Mesodermal cell (in vitro differentiated cells): ENCODE data around the gene ERCC4.
"Not testable (repeated sequence)": the region's sequence is repeated elsewhere in the genome, so short reads cannot be mapped to it uniquely, and the experiment has no call there.

ENCODE experiments used
- H3K27ac ChIP-seq: 2 replicates; pipeline ENCODE4 v1.7.0; 2013; ENCODE audit warnings: mild to moderate bottlenecking, low read depth, low read length, moderate library complexity; ENCODE audit not compliant: severe bottlenecking
- H3K36me3 ChIP-seq: 2 replicates; pipeline ENCODE4 v1.7.1; 2013; ENCODE audit warnings: mild to moderate bottlenecking, low read length, moderate library complexity; ENCODE audit not compliant: control insufficient read depth, insufficient read depth
- H3K4me1 ChIP-seq: one replicate; pipeline ENCODE4 v1.7.1; 2013; ENCODE audit warnings: mild to moderate bottlenecking, low read length; ENCODE audit not compliant: insufficient read depth, control insufficient read depth, poor library complexity, severe bottlenecking
- H3K4me3 ChIP-seq: 2 replicates; pipeline ENCODE4 v1.7.0; 2013; ENCODE audit warnings: low read length, control low read depth, mild to moderate bottlenecking; ENCODE audit not compliant: insufficient read depth, poor library complexity, severe bottlenecking; ENCODE audit errors: extremely low read depth
- H3K9me3 ChIP-seq: 2 replicates; pipeline ENCODE4 v1.7.1; 2013; ENCODE audit warnings: mild to moderate bottlenecking, low read length, moderate library complexity; ENCODE audit not compliant: control insufficient read depth
- WGBS, 2 experiments: methylation state at CpG; one replicate each; pipeline ENCODE4 v1.1.5; 2013; ENCODE audit warnings: missing lambda C conversion rate in 2 of 2; ENCODE audit not compliant: insufficient coverage in 2 of 2; 5-methylcytosine and 5-hydroxymethylcytosine counted together

The ERCC4 gene

DNA sequence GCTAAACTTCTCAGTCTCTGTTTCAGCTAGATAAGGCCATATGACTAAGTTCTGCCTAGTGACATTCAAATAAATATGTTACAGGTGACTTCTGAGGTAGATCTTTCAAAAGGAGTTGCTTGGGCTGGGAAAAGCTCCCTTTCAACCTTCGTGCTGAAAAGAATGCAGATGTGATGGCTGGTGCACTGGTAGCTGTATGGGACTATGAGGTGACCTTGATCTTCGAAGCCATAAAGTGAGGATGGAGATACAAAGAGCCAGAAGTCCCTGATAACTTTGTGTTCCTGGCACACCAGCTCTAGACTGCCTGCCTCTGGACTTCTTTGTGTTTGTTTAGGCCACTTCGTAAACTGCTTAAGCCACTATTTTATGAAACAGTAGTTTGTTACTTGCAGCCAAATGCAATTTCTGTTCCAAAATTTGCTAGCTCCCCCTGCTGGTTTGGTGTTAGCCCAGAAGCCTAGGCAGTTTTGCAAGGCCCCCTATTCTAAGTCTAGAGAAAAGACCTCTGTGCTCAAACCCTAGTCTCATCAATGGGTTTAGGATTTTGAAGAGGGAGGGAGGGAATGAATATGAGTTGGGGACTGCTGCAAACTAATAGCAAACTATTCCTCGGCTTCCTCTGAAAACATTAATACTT lies 23.3 kb upstream of the ERCC4 start:
- 68 to 73% methylated on average over 2 of the region's 4 CpGs for WGBS, 2 experiments
- Histone ChIP-seq H3K4me3 (no peak overlapping the region), H3K4me1 (no peaks in the 10 kb centered on the region), H3K9me3 (no peaks in the 10 kb centered on the region), H3K27ac (no peak overlapping the region), H3K36me3 (no peaks in the 10 kb centered on the region)

DNA sequence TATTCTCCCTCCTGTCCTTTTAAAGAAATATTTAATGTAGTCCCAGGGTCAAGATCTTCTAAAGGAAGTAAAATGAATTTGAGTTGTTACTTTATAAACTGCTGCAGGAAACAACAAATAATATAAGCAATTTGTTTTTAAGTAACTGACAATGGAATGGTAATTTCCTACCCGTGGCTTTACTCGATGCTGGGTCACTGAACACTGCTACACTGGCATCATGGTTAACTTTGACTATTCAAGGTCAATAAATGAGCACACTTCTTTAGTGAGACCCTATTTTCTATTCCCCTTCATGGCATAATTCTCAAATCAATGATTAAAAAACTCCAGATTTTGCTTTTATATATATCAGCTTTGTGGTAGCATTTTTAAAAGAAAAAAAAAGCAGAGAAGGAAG lies 22.1 kb upstream of the ERCC4 start:
- no peak overlapping the region for H3K4me3 ChIP-seq
- WGBS, 2 experiments: 100% methylated on average over 1 to 2 of the region's 2 CpGs
- H3K36me3 ChIP-seq: no peaks in the 10 kb centered on the region

DNA sequence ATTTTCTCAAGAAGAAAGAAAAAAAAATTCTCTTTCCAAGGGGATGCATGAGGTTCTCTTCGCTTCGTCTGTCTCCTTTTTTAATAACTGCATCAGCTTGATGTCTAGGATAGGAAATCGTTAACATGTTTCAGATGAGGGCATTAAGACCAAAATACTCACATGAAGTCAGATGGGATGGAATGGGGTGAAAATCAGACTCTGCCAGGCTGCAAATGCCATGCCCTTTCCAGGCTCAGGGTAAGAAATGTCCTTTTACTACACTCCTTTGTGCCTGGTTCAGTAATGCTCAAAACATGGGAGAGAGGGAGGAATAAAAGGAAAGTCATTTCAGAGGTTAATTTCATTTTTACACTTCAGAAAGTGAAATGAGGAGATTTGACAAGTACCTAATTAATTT lies 21.7 kb upstream of the ERCC4 start:
- WGBS, 2 experiments: 100% methylated on average over 1 of the region's 3 CpGs; no CpG with 5 or more reads in 1 of the 2 experiments
- no peak overlapping the region for H3K4me3 ChIP-seq
- no peaks in the 10 kb centered on the region for H3K36me3 ChIP-seq
- no peak overlapping the region for H3K27ac ChIP-seq
- no peaks in the 10 kb centered on the region for H3K9me3 ChIP-seq
- H3K4me1 ChIP-seq: no peaks in the 10 kb centered on the region

More for the DNA sequence above, 22.1 kb upstream of the ERCC4 start:
- Histone ChIP-seq H3K27ac (no peak overlapping the region), H3K9me3 (no peaks in the 10 kb centered on the region), H3K4me1 (no peaks in the 10 kb centered on the region)

DNA sequence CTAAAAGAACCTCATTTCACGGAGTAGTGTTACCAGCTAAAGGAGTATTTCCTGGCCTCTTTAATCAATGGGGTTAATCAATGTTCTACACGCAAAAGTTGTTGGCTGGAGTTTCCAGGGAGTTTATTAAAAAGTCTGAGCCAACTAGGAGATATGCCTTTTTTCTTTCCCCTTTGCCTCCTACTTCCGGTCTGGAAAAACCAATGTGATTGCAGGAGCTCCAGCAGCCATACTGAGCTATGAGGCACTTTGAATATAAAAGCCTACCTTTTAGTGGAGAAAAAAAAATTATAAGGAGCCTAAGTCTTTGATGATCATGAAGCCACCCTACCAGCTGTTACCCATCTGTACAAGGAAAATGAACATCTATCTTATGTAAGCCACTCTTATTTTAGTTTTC lies 17.9 kb upstream of the ERCC4 start:
- H3K4me1 ChIP-seq: no peaks in the 10 kb centered on the region
- no peak overlapping the region for H3K27ac ChIP-seq
- 100% methylated on average over 1 of the region's 3 CpGs for WGBS, 2 experiments
- H3K9me3 ChIP-seq: no peaks in the 10 kb centered on the region
- no peak overlapping the region for H3K4me3 ChIP-seq
- no peaks in the 10 kb centered on the region for H3K36me3 ChIP-seq

DNA sequence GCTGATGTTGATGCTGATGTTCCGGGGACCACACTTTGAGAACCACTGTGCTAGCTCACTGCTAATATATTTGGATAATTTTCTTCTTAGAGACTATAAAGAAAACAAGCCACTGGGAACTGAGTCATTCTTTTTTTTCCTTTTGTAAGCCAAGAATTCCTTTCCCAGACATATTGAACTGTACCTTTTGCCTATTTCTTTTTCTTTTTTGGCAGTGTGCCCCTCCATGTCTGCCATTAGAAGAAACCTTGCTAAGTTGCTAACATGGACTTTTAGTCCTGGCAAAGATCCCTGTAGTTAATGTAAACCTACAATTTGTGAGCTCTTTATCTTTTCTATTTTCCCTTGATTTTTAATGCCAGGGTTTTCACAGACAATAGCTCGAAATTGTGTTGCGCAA lies 17.3 kb upstream of the ERCC4 start:
- Histone ChIP-seq H3K36me3 (no peaks in the 10 kb centered on the region), H3K27ac (no peak overlapping the region), H3K9me3 (no peaks in the 10 kb centered on the region), H3K4me1 (no peaks in the 10 kb centered on the region), H3K4me3 (no peak overlapping the region)
- WGBS, 2 experiments: no CpG with 5 or more reads among the region's 3 CpGs

DNA sequence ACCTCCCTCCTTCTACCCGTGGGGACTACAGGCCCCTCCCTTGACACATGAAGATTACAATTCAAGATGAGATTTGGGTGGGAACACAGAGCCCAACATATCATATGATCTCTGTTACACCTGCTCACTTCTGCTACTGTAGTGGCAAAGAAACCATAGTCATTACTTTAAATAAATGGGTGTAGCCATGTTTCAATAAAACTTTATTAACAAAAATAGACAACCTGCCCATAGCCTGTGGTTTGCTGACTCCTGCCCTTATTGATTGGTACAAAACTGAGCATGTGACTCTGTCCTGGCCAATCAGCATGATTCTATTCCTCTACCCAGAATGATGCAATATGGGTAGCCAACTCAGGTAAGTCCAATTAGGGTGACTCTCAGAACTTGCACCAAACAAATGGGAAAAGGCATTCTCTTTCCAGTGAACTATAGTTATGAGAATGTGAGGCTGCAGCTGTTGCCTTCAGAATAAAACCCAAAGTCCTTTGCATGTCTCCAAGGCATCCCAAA lies 15.7 kb upstream of the ERCC4 start:
- Histone ChIP-seq H3K4me1 (no peaks in the 10 kb centered on the region), H3K36me3 (no peaks in the 10 kb centered on the region), H3K4me3 (no peak overlapping the region), H3K9me3 (no peaks in the 10 kb centered on the region), H3K27ac (no peak overlapping the region)
- no CpG with 5 or more reads among the region's 1 CpG for WGBS, 2 experiments

DNA sequence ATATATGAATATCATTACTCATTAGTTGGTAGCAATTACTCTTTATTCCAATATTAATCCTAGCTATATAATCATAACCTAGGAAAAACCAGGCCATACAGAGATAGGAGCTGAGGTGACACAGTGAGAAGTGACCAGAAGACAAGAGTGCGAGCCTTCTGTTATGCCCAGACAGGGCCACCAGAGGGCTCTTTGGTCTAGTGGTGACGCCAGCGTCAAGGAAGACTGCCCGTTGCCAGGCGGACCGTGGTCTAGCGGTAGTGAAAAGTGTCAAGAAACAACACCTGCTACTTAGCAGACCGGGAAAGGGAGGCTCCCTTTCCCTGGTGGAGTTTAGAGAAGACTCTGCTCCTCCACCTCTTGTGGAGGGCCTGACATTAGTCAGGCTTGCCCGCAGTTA lies 15.1 kb upstream of the ERCC4 start:
- not testable (repeated sequence) for H3K9me3 ChIP-seq

DNA sequence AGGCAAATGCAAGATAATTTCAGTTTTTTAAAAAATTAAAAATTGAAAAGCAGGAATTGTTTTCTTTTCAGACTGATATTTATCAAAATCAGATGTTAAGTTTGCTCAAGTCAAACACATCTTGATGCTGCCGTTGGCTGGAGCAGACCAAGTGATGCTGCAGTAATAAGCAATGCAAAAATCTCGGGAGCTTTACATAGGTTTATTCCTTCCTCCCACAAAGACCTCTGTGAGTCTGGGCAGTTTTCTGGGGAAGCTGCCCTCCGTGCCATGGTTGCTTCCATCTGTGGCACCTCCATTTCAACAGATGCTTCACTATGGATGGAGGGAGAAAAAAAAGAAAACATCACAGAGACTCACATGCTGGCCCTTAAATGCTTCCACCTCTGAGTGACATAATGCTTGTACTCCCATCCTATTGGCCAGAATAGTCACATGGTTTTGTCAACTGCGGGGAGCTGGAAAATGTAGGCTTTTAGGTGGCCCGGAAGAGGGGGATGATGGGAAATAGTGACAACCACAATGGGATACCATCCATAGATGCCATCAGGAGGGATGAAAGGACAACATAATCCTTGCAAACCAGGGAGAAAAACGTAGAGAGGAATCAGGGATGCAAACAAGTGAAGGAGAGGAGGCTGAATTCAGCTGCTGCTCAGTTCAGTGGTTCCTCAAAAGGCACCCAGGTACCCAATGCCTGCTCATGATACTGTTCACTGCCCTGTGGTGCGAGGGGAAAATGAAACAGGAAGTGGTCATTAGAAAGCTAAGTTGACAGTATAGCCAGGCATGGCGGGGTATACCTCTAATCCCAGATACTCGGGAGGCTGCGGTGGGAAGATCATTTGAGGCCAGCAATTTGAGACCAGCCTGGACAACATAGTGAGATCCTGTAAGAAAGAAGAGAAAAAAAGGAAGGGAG lies 13.5 kb upstream of the ERCC4 start:
- Histone ChIP-seq H3K4me3 (no peak overlapping the region), H3K9me3 (no peaks in the 10 kb centered on the region), H3K36me3 (no peaks in the 10 kb centered on the region), H3K27ac (no peak overlapping the region), H3K4me1 (no peaks in the 10 kb centered on the region)
- 88 to 91% methylated on average over 4 to 6 of the region's 10 CpGs for WGBS, 2 experiments

More for the DNA sequence above, 15.1 kb upstream of the ERCC4 start:
- not testable (repeated sequence) for H3K4me3 ChIP-seq, H3K4me1 ChIP-seq, H3K36me3 ChIP-seq, H3K27ac ChIP-seq
- WGBS, 2 experiments: 29 to 49% methylated on average over 7 of the region's 9 CpGs

DNA sequence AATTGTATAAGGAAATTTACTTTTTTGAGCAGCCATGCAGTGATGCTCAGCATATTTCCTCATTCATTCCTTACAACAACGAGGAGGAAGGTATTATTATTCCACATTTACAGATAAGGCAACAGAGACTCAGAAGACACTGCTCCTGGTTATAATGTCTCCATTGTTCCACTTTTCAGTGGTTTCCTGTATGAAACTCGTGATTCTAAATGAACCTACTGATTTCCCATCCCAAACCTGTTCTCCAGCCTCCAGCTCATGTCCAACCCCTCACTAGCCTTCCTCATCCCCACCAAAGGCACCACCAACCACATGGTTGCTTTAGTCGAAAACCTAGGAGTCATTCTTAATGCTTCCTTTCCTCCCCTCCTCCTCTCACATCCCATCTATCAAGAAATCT lies 12.5 kb upstream of the ERCC4 start:
- Histone ChIP-seq H3K9me3 (no peaks in the 10 kb centered on the region), H3K36me3 (no peaks in the 10 kb centered on the region), H3K4me3 (no peak overlapping the region), H3K4me1 (no peaks in the 10 kb centered on the region), H3K27ac (no peak overlapping the region)
- 67 to 87% methylated on average over 2 to 3 of the region's 3 CpGs for WGBS, 2 experiments

DNA sequence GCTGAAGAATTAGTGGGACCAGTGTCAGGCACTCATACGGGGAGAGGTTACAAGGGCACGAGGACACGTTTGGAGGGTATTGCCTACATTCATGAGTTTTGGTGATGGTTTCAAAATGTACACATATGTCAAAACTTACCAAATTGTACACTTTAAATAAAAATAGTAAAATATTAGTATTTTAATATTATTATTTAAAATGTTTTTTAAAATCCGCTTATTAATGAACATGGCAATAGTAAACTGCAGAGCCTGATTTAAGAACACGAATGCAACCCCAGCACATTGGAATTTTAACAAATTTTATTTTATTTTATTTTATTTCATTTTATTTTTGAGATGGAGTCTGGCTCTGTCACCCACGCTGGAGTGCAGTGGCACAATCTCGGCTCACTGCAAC lies 10.9 kb upstream of the ERCC4 start:
- Histone ChIP-seq H3K9me3 (no peaks in the 10 kb centered on the region), H3K4me3 (no peak overlapping the region), H3K36me3 (no peaks in the 10 kb centered on the region), H3K27ac (no peak overlapping the region), H3K4me1 (no peaks in the 10 kb centered on the region)
- 88% methylated on average over 3 of the region's 7 CpGs; no CpG with 5 or more reads in 1 of the 2 experiments for WGBS, 2 experiments

DNA sequence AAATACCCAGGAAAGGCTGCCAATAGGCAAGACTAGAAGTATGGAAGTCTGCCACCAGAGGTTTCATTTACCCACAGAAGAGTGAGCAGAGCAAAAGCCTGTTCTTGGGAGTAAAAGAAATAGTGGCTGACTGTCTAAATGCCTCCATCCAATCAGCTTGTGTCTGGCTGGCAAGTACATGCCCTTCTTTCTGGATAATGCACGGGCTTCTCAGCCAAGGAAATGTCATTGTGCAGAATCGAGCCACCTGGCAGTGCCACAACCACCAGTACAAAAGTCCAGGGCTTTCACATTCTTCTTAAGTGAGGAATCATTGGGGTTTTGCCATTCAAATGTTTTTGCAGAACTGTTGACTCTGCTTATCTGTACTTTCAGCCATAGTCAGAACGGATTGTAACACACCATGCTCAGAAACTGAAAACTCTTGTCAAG lies 10.1 kb upstream of the ERCC4 start:
- Histone ChIP-seq H3K9me3 (no peaks in the 10 kb centered on the region), H3K4me1 (no peaks in the 10 kb centered on the region), H3K4me3 (no peak overlapping the region), H3K36me3 (no peaks in the 10 kb centered on the region), H3K27ac (no peak overlapping the region)
- WGBS, 2 experiments: 84 to 92% methylated on average over 3 of the region's 3 CpGs
